ENCODE data around the gene YIF1A.
A peak's percentile ranks its signal among the peaks of the same experiment; 100 is the strongest.
"Not testable (repeated sequence)": the region's sequence is repeated elsewhere in the genome, so short reads cannot be mapped to it uniquely, and the experiment has no call there.

Gene YIF1A

DNA sequence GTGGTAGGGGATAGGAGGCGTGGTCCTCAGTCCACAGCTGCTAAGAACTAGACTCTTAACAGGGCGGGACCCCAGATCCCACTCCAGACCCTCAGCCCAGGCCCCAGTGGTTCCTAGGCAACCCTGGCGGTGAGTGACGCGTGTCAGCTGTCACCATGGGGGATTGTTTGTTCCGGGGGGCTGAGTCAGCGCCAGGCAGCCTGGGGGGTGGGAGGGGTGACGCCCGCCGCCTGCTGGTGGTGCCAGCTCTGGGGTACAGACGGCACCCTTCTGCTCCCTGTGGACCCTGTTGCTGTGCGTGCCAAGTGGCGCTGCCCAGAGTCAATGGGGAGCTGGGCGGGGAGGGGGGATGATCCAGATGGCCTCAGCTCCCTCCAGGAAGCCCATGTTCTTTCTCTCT lies 8.5 kb downstream of the YIF1A start:
- H3K9me3 ChIP-seq (ENCODE audit: severe bottlenecking): no peaks in the 10 kb centered on the region
- H3K27me3 ChIP-seq (ENCODE audit: insufficient read depth, low read depth, severe bottlenecking): no peaks in the 10 kb centered on the region
- H3K4me3 ChIP-seq (ENCODE audit: low read depth, low read length): no peak overlapping the region
- H3K27ac ChIP-seq: no peak overlapping the region
- no peak for DNase-seq
- peaks cover 26% of the 10 kb centered on the region for H3K36me3 ChIP-seq
- TF ChIP-seq, protein P1, sequence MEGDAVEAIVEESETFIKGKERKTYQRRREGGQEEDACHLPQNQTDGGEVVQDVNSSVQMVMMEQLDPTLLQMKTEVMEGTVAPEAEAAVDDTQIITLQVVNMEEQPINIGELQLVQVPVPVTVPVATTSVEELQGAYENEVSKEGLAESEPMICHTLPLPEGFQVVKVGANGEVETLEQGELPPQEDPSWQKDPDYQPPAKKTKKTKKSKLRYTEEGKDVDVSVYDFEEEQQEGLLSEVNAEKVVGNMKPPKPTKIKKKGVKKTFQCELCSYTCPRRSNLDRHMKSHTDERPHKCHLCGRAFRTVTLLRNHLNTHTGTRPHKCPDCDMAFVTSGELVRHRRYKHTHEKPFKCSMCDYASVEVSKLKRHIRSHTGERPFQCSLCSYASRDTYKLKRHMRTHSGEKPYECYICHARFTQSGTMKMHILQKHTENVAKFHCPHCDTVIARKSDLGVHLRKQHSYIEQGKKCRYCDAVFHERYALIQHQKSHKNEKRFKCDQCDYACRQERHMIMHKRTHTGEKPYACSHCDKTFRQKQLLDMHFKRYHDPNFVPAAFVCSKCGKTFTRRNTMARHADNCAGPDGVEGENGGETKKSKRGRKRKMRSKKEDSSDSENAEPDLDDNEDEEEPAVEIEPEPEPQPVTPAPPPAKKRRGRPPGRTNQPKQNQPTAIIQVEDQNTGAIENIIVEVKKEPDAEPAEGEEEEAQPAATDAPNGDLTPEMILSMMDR (IDR thresholded peaks at IDR 0.05; ENCODE audit: low read depth, low read length): no peak

DNA sequence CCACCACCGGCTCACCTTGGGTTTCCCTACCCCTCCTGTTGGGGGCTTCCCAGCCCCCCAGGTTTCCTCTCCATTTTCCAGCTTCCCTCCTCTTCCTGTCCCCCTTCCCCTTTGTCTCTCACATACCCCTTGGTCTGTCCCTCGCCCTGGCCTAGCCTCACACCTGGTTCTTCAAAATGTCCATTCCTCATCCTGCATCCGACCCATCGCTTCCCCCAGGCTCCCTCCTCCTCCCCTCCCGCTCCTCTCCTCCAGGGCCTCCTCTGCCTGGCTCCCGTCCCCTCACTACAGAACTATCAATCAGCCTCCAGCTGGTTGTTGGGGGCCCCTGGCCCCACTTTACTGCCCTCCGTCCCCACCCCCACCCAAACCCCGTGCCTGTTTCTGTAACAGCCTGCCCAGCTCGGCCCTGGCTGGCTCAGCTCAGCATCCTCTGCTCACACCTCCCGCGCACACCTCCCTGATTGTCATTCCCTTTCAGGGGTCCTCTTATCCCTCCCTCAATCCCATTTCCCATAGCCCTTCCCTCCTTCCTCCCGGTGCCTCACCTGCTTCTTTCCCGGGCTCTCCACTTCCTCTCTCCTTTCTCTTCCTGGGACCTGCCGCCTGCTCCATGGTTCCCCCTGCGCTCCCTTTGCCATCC lies 9.7 kb downstream of the YIF1A start:
- H3K9me3 ChIP-seq (ENCODE audit: severe bottlenecking): no peaks in the 10 kb centered on the region
- no peak overlapping the region for H3K27ac ChIP-seq
- no peaks in the 10 kb centered on the region for H3K27me3 ChIP-seq (ENCODE audit: insufficient read depth, low read depth, severe bottlenecking)
- H3K36me3 ChIP-seq: peaks cover 25% of the 10 kb centered on the region
- TF ChIP-seq, protein P1 (IDR thresholded peaks at IDR 0.05; ENCODE audit: low read depth, low read length): no peak
- H3K4me3 ChIP-seq (ENCODE audit: low read depth, low read length): peak overlapping the region; percentile 48
- no peak for DNase-seq

DNA sequence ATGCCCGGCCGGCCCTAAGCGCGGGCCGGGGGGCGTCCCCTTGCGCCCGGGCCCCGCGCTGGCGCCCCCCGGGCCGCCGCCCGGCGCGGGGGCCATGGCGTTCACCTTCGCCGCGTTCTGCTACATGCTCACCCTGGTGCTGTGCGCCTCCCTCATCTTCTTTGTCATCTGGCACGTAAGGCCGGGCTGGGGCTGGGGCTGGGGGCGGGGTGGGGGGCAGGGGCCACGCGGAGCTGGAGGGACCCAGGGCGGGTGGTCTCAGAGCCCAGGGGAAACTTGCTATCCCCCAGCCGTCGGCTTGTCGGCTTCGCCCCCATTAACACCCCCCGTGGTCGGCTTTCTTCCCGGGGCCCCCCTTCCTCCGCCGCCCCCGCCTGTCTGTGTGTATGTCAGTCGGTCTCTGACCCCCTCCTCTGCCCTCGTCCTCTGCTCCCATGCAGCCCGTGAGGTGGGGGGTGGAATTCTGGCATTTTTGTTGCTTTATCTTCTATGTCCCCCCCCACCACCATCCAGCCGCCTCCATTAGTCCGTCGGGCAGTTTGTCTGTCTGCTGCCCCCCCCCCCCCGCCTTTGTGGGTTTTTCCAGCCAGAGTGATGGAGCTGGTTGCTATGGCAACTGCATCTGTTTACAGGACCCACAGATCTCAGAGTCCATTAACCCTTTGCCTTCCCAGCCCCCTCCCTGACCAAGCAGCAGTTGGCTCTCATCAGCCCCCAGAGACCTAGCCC lies 10.4 kb downstream of the YIF1A start:
- H3K36me3 ChIP-seq: peaks cover 29% of the 10 kb centered on the region
- TF ChIP-seq, protein P1 (IDR thresholded peaks at IDR 0.05; ENCODE audit: low read depth, low read length): no peak
- peak overlapping the region; percentile 48 for H3K4me3 ChIP-seq (ENCODE audit: low read depth, low read length)
- H3K27ac ChIP-seq: no peak overlapping the region
- no peaks in the 10 kb centered on the region for H3K9me3 ChIP-seq (ENCODE audit: severe bottlenecking)
- H3K27me3 ChIP-seq (ENCODE audit: insufficient read depth, low read depth, severe bottlenecking): no peaks in the 10 kb centered on the region
- no peak for DNase-seq

- H3K27ac ChIP-seq: peak within 1 kb of the TSS; percentile 62
- H3K4me3 ChIP-seq (ENCODE audit: low read depth, low read length): peak within 1 kb of the TSS; percentile 48
- peaks cover 32% of the 10 kb centered on the region for H3K36me3 ChIP-seq
- TF ChIP-seq, protein P1 (IDR thresholded peaks at IDR 0.05; ENCODE audit: low read depth, low read length): no peak
- DNase-seq: peak; percentile 42
- no peaks in the 10 kb centered on the region for H3K27me3 ChIP-seq (ENCODE audit: insufficient read depth, low read depth, severe bottlenecking)
- no peaks in the 10 kb centered on the region for H3K9me3 ChIP-seq (ENCODE audit: severe bottlenecking)
Observed at GRCh38 chr11:66277471-66278362, 11.2 kb downstream of the YIF1A start, which contains the start of gene CNIH2. CNIH2 (plus strand) TSS chr11:66278175; CDS start chr11:66278457, 282 bp downstream.

- not testable (repeated sequence) for H3K4me3 ChIP-seq (ENCODE audit: low read depth, low read length); H3K27ac ChIP-seq; DNase-seq; H3K9me3 ChIP-seq (ENCODE audit: severe bottlenecking); H3K27me3 ChIP-seq (ENCODE audit: insufficient read depth, low read depth, severe bottlenecking)
- peaks cover 38% of the 10 kb centered on the region for H3K36me3 ChIP-seq
Observed at GRCh38 chr11:66277064-66277463, 11.9 kb downstream of the YIF1A start.

DNA sequence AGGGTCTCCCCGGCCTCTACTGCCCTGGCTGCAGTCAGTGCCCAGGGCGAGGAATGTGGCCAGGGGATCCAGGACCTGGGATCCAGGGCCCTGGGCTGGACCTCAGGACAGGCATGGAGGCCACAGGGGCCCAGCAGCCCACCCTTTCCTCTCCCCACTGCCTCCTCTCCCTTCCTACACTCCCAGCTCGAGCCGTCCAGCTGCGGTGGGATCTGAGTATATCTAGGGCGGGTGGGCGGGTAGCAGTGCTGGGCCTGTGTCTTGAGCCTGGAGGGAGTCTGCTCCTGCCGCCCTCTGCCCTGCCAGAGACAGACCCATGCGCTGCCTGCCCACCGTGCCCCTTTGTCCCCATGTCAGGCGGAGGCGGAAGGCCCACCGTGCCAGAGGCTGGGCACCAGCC lies 12.3 kb downstream of the YIF1A start:
- H3K27me3 ChIP-seq (ENCODE audit: insufficient read depth, low read depth, severe bottlenecking); H3K9me3 ChIP-seq (ENCODE audit: severe bottlenecking); H3K4me3 ChIP-seq (ENCODE audit: low read depth, low read length); DNase-seq; H3K27ac ChIP-seq: not testable (repeated sequence)
- H3K36me3 ChIP-seq: peaks cover 42% of the 10 kb centered on the region

Measured in WERI-Rb-1 (cell line).